Right renal cortex interstitium (tissue), 3 donors: ENCODE measurements around the gene KCNG2. TPM values are rescaled to one million over a fixed set of nuclear protein-coding genes. Genes with fewer than 3 reads are reported as not detected.

ENCODE experiments used
- DNase-seq, 3 donors: peaks; one replicate each; pipeline ENCODE4 v3.0.0-alpha.2; 2013; ENCODE audit warnings: low read depth in 3 of 3, low spot score in 2 of 3
- polyA plus RNA-seq, 3 donors: library from polyadenylated mRNA; unstranded; fragments of 120-200 nt; gene quantifications; one replicate each; pipeline ENCODE4 v1.2.1, GENCODE V29; 2013; ENCODE audit not compliant: insufficient read length in 3 of 3

KCNG2 gene
- polyA plus RNA-seq, 3 donors, result 0.15 to 0.17 TPM; not detected in 1

- no peak for DNase-seq
Observed at GRCh38 chr18:79934311-79935097, 136.8 kb downstream of the KCNG2 start.

- DNase-seq, result no peak
Observed at GRCh38 chr18:79935098-79935480, 137.4 kb downstream of the KCNG2 start.

GRCh38 chr18:79935499-79935898, 137.8 kb downstream of the KCNG2 start:
- no peak for DNase-seq

GRCh38 chr18:79935925-79936324, 138.2 kb downstream of the KCNG2 start:
- DNase-seq, result no peak

- no peak for DNase-seq
Observed at GRCh38 chr18:79936641-79937040, 138.9 kb downstream of the KCNG2 start.

- no peak for DNase-seq
Observed at GRCh38 chr18:79937103-79937860, 139.5 kb downstream of the KCNG2 start.

- no peak for DNase-seq
Observed at GRCh38 chr18:79938196-79938595, 140.5 kb downstream of the KCNG2 start.

GRCh38 chr18:79939096-79939495, 141.4 kb downstream of the KCNG2 start:
- DNase-seq, result no peak

GRCh38 chr18:79940126-79940813, 142.5 kb downstream of the KCNG2 start:
- DNase-seq, result no peak

- no peak for DNase-seq
Observed at GRCh38 chr18:79940814-79941472, 143.2 kb downstream of the KCNG2 start.

GRCh38 chr18:79941473-79942119, 143.9 kb downstream of the KCNG2 start:
- DNase-seq, result no peak

GRCh38 chr18:79942211-79942610, 144.5 kb downstream of the KCNG2 start:
- no peak for DNase-seq

- DNase-seq, result no peak
Observed at GRCh38 chr18:79942786-79943607, 145.3 kb downstream of the KCNG2 start.

GRCh38 chr18:79943608-79944125, 145.9 kb downstream of the KCNG2 start:
- no peak for DNase-seq

- DNase-seq, result no peak
Observed at GRCh38 chr18:79944126-79944731, 146.5 kb downstream of the KCNG2 start.

- no peak for DNase-seq
Observed at GRCh38 chr18:79944746-79945117, 147.0 kb downstream of the KCNG2 start.

GRCh38 chr18:79945118-79946042, 147.6 kb downstream of the KCNG2 start:
- DNase-seq, result no peak
